HG02759 (cell line): Measurements from ENCODE around the gene KCNK2.
A peak's percentile ranks its signal among the peaks of the same experiment; 100 is the strongest.

Experiments used
- ATAC-seq: cut with Tn5 transposase; IDR thresholded peaks from one replicate; pipeline ENCODE4 v1.9.1; 2021; ENCODE audit warnings: mild to moderate bottlenecking, moderate library complexity; ENCODE audit not compliant: unreplicated experiment

KCNK2 gene

GRCh38 chr1:215082532-215083382, at the start of gene KCNK2:
TSS of gene KCNK2 (plus strand) at chr1:215082737. CDS start at chr1:215083386, 649 bp downstream.
- ATAC-seq = no peak

- ATAC-seq = no peak
Observed at GRCh38 chr1:215032911-215033526, 49.5 kb upstream of the KCNK2 start.

DNA sequence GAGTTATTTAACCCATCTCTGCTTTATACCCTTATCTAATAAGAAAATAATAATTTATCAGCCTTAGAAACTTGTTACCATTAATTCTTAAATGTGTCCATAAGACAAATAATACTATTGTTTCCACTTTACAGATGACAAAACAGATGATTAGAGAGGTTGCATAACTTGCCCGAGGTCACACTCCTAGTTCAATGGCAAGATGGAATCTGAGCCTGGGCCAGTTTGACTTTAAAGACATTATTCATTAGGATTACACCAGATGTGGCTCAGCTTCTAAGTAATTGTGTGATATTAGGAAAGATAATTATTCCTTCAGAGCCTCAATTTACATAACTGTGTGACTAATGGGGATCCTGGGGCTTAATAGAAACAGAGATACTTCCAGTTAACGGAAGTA, 42.3 kb upstream of the KCNK2 start:
- ATAC-seq = no peak

DNA sequence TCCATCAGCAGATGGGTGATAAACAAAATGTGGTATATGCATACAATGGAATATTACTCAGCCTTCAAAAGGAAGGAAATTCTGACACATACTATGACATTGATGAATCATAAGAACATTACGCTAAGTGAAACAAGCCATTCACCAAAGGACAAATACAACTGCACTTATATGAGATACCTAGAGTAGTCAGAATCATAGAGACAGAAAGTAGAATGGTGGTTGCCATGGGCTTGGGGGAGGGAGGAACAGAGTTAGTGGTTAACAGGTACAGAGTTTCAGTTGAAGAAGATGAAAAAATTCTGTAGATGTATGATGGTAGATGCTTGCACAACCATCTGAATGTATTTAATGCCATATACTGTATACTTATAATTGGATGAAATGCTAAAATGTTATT, 39.1 kb upstream of the KCNK2 start:
- no peak for ATAC-seq

DNA sequence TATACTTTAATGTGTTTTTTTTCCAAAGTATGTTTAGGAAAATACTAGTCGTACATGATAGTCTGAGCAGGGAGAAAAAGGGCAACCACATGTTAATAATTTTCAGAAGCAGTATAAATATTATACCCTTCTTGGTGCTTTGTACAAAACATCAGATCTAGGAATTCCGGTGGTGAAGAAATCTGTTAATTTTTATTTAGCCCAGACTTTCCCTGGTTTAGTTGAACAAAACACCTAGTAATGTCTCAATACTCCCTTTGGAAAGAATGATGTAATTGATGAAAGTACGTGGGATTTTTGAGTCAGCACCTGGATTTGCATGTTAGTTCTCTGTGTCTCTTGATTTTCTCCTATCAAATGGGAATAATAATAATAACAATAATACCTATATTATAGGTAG, 38.4 kb upstream of the KCNK2 start:
- no peak for ATAC-seq

- ATAC-seq = no peak
Observed at GRCh38 chr1:215045698-215046308, 36.7 kb upstream of the KCNK2 start.

GRCh38 chr1:215052256-215053015, 30.1 kb upstream of the KCNK2 start:
- ATAC-seq = no peak

DNA sequence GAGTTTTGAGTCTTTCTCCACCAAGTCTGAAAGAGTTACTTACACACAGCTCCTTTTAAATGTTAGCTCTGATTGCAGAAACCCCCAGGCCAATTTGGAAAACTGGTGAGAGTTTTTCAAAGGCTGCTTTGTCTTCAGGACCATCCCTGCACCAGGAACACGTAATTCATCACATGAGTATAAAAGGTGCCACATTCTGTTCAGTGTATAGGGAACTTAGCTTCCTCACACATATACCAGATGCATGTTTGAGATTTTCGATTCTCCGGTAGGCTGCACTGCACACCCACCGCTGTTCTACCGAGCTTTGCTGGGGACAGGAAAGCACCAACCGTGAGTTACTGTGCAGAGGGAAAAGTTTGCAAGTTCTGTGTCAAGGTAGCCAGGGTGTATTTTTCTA, 28.3 kb upstream of the KCNK2 start:
- ATAC-seq = no peak

DNA sequence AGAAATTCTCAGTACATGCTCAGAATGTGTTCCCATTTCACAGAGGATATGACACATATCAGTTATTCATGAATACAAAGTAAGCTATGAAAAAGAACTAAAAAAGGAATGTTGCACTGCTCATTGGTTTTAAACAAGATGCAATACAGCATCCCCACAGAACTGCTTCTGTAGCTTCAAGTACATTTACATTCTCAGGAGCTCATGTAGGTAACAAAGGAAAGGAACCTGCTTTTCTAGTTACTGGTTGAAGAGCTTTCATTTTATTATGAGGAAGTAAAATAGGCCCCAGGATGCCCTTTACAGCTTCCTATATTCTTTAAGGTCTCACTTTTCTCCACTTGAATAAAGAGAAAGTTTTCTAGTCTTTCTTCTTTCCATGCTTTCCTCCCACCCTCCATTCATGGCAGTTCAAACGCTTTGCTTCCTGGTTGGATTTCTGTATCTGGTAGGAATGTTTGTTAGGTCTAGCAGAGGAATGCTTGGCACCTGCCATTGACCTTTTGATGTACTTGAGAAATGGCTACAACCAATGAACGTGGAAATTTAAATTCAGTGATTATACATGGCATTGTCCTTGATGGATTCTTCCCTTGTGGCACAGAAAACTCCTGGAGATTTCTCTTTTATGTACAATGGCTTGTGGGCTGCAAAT, 27.1 kb upstream of the KCNK2 start:
- ATAC-seq = no peak

GRCh38 chr1:215056584-215056983, 26.0 kb upstream of the KCNK2 start:
- no peak for ATAC-seq

- ATAC-seq = no peak
Observed at GRCh38 chr1:215059947-215060346, 22.6 kb upstream of the KCNK2 start.

DNA sequence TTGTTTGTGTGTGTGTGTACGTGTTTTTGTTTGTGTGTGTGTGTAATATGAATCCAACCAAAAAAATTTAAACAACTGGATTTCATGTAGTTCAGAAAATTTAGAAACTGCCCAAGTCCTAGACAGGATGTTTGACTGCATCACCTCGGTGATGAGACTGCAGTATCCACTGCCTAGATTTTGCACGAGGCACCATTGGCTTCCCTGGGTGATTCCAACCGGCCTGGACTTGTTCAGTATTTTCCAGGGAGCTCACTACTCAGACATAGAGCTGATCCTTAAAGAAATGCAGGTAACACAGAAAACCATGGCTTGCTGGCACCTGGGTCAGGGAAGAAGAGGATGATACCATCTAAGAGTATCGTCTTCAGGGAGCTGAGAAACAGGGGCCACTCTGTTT, 18.2 kb upstream of the KCNK2 start:
- no peak for ATAC-seq

DNA sequence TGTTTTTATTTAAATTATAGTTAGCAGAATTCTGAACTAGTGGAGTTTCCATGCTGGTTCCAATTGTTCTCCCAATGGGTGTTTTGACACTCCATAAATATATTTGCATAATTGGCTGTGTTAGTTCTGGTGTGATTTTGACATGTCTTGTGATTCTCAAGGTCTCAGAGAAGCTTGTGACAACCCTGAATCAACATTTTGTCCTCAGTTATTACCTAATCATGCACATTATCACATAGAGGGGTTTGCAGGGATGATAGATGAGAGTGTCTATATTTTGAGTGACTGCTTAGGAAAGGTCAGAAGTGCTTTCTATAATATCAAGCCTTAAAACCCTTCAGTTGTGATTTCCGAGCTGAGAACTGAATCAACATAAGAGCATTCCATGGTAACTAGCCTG, 11.5 kb upstream of the KCNK2 start:
- ATAC-seq = no peak

DNA sequence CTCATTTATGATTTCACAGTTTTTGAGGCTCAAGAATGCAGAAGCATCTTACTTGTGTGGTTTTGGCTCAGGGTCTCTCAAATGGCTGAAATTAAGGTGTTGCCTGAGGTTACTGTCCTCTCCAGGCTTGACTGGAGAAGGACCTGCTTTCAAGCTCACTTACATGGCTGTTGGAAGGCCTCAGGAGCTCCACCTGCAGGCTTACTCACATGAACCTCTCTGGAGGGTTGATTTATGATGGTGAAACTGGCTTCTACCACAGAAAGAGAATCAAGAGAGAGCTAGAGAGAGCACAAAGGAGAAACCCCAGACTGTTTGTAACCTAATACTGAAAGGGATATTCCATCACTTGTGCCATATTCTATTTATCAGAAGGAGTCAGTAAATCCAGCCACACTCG, 6.2 kb upstream of the KCNK2 start:
- ATAC-seq = peak; percentile 77

- ATAC-seq = no peak
Observed at GRCh38 chr1:215079456-215079855, 3.1 kb upstream of the KCNK2 start.

- no peak for ATAC-seq
Observed at GRCh38 chr1:215081661-215082531, 641 bp upstream of the KCNK2 start.

- no peak for ATAC-seq
Observed at GRCh38 chr1:215083383-215083961, 935 bp downstream of the KCNK2 start.

GRCh38 chr1:215084621-215085020, 2.1 kb downstream of the KCNK2 start:
- no peak for ATAC-seq

DNA sequence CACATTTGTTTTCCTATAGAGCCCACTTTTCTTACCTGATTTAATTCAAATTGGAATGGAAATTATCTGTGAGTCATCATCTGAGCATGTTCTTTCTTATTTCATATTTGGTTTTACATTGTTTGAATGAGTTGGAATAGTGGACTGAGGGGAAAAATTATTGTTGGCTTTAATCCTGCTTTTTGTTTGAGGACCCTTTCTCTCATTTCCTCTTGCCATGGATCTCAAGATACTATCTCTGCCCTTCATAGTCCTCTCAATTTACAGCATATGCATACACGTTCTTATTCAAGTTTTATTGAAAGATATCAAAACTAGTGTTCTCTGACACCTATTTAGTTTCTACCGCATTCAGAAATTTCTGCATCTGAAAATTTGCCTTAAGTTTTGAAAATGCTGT, 5.1 kb downstream of the KCNK2 start:
- ATAC-seq = no peak

- ATAC-seq = no peak
Observed at GRCh38 chr1:215094381-215094780, 11.8 kb downstream of the KCNK2 start.
